Activated CD8-positive, alpha-beta T cell treated with anti-CD3 and anti-CD28 coated beads for 36 hours (primary cell): ENCODE data around the gene PKIG. TPM values are rescaled to one million over a fixed set of nuclear protein-coding genes. Genes with fewer than 3 reads are reported as not detected.

Source experiments
- ATAC-seq: fragments of 200-7000 bp; cut with Tn5 transposase; one replicate; pipeline ENCODE4 v1.10.0; 2021; ENCODE audit warnings: mild to moderate bottlenecking, moderate library complexity
- CTCF ChIA-PET: fragments of 350-600 bp; sonication (Branson Sonifier 250); formaldehyde crosslinking; loops from one replicate; lab custom pipeline; 2021; ENCODE audit warnings: antibody characterized with exemption; lab: Charles Lee
- POLR2A ChIA-PET: fragments of 350-600 bp; sonication (Branson Sonifier 250); formaldehyde crosslinking; loops from one replicate; lab custom pipeline; 2021; ENCODE audit warnings: antibody characterized with exemption; lab: Charles Lee
- DNase-seq: peaks from one replicate; pipeline ENCODE4 v3.0.0-alpha.2; 2020
- H3K27ac Mint-ChIP-seq: one replicate; pipeline ENCODE4 v1.8.0; 2021; ENCODE audit warnings: mild to moderate bottlenecking, mixed read lengths
- H3K27me3 Mint-ChIP-seq: one replicate; pipeline ENCODE4 v1.8.0; 2021; ENCODE audit warnings: mixed read lengths
- H3K36me3 Mint-ChIP-seq: one replicate; pipeline ENCODE4 v1.8.0; 2021; ENCODE audit warnings: low read depth, mixed read lengths
- H3K4me1 Mint-ChIP-seq: one replicate; pipeline ENCODE4 v1.8.0; 2021; ENCODE audit warnings: low read depth, mixed read lengths
- H3K4me3 Mint-ChIP-seq: one replicate; pipeline ENCODE4 v1.8.0; 2021; ENCODE audit warnings: mild to moderate bottlenecking, moderate library complexity, mixed read lengths
- H3K9me3 Mint-ChIP-seq: one replicate; pipeline ENCODE4 v1.8.0; 2021; ENCODE audit warnings: mixed read lengths
- intact Hi-C: fragments of 100-400 bp; cut with micrococcal nuclease; formaldehyde crosslinking; loops from one replicate; pipeline ENCODE4 v1.10.0; 2022
- total RNA-seq, 2 experiments: library from RNA; stranded (reverse); gene quantifications; one replicate each; pipeline ENCODE4 v1.2.3, GENCODE V29; 2021
- TF ChIP-seq, protein P1 (sequence below): fragments of 200-600 bp; IDR thresholded peaks from one replicate; pipeline ENCODE4 v1.8.0; 2022; ENCODE audit warnings: antibody characterized with exemption, mild to moderate bottlenecking

PKIG gene
- total RNA-seq, 2 experiments from 2014 or later: 4.8 TPM

DNA sequence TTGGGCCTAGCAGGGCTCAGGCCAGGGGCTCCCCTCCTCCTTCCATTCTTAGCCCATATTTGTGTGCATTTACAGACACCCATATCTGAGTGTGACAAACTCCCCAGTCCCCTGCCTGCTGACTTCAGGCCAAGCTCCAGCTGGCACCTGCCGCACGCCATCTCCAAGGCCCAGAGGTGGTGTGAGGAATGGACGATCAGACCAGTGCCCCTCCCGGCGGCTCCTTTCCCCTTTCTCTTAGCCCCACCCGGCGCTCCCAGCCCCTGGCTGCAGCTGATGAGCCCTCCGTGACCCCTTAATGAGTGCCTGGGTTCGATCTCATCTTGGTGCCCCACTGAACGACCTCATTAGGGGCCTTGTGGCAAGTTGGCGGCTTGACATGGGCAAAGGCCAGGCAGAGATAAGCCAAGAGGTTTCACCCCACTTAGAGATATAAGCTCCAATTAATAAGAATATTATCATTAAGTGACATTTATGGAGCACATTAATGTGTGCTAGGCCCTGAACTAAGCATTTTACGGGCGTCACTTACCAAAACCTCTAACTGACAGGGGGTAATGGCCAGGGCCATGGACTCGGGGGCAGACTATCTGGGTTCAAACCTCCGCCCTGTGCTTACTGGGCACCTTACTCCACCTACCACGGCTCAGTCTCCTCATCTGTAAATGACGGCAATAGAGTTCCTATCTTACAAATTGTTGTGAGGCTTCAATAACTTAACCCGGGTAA lies 51.7 kb downstream of the PKIG start:
- Mint-ChIP-seq H3K4me3 (no peak overlapping the region), H3K27me3 (no peaks in the 10 kb centered on the region), H3K9me3 (no peaks in the 10 kb centered on the region), H3K27ac (no peak overlapping the region), H3K4me1 (peaks cover 7% of the 10 kb centered on the region), H3K36me3 (peaks cover 11% of the 10 kb centered on the region)
- intact Hi-C loops: no loop called here
- TF ChIP-seq, protein P1, sequence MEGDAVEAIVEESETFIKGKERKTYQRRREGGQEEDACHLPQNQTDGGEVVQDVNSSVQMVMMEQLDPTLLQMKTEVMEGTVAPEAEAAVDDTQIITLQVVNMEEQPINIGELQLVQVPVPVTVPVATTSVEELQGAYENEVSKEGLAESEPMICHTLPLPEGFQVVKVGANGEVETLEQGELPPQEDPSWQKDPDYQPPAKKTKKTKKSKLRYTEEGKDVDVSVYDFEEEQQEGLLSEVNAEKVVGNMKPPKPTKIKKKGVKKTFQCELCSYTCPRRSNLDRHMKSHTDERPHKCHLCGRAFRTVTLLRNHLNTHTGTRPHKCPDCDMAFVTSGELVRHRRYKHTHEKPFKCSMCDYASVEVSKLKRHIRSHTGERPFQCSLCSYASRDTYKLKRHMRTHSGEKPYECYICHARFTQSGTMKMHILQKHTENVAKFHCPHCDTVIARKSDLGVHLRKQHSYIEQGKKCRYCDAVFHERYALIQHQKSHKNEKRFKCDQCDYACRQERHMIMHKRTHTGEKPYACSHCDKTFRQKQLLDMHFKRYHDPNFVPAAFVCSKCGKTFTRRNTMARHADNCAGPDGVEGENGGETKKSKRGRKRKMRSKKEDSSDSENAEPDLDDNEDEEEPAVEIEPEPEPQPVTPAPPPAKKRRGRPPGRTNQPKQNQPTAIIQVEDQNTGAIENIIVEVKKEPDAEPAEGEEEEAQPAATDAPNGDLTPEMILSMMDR: no peak
- CTCF ChIA-PET: interaction anchor here (1.1 to 2.8 kb wide), 2 partner anchors 49 to 52 kb away, joined by 3 to 12 read pairs; no protein-coding TSS in a partner anchor
- DNase-seq: no peak
- ATAC-seq: no peak
- POLR2A ChIA-PET: interaction anchor here (0.6 to 1.8 kb wide), 3 partner anchors 17 to 91 kb away, joined by 4 to 5 read pairs (median 4); no protein-coding TSS in a partner anchor

DNA sequence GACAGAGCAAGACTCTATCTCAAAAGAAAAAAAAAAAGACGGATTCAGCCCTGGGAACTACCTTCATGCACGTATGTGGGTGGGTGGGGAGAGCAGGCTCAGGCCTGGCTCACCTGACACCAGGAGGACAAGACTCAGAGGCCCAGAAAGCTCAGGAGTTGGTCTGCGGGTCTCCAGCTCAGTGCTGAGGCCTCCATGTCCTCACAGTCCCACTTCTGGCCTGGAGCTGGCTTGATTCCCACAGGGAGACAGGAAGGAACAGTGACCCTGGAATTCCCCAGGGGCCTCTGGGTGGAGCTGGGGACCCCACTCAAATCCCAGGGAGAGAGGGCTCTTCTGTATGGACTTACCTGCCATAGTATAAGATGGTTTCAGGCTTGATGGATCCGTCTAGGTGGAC lies 53.5 kb downstream of the PKIG start:
- Mint-ChIP-seq H3K4me3 (no peak overlapping the region), H3K9me3 (no peaks in the 10 kb centered on the region), H3K4me1 (peaks cover 13% of the 10 kb centered on the region), H3K36me3 (peaks cover 18% of the 10 kb centered on the region), H3K27me3 (no peaks in the 10 kb centered on the region), H3K27ac (no peak overlapping the region)
- intact Hi-C loops: no loop called here
- POLR2A ChIA-PET: interaction anchor here (0.6 to 1.2 kb wide), 4 partner anchors 12 to 388 kb away, joined by 3 to 4 read pairs (median 3); no protein-coding TSS in a partner anchor
- ATAC-seq: no peak
- DNase-seq: no peak
- TF ChIP-seq, protein P1: no peak
- CTCF ChIA-PET: interaction anchor here (1.0 to 2.8 kb wide), 2 partner anchors 9 to 47 kb away, joined by 4 to 12 read pairs; no protein-coding TSS in a partner anchor

DNA sequence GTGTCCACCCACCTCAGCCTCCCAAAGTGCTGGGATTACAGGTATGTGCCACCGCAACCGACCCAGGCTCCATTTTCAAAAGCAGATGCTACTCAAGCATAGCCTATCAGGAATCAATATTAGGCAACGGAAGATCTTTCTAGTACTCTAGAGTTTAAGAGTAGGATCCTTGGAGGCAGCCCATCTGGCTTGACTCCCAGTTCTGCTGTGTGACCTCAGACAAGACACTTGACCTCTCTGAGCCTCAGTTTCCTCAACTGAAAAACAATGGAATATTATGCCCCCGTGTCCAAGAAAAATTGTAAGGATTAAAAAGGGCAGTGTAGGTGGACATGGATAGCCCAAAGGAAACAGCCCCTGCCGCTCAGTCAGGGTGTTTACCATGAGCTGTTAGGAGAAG lies 54.7 kb downstream of the PKIG start:
- Mint-ChIP-seq H3K9me3 (no peaks in the 10 kb centered on the region), H3K27ac (no peak overlapping the region), H3K4me3 (no peak overlapping the region), H3K36me3 (peaks cover 21% of the 10 kb centered on the region), H3K4me1 (peaks cover 21% of the 10 kb centered on the region), H3K27me3 (no peaks in the 10 kb centered on the region)
- intact Hi-C loops: no loop called here
- TF ChIP-seq, protein P1: no peak
- ChIA-PET POLR2A (no interaction called here), CTCF (no interaction called here)
- ATAC-seq (no peak), DNase-seq (no peak)

DNA sequence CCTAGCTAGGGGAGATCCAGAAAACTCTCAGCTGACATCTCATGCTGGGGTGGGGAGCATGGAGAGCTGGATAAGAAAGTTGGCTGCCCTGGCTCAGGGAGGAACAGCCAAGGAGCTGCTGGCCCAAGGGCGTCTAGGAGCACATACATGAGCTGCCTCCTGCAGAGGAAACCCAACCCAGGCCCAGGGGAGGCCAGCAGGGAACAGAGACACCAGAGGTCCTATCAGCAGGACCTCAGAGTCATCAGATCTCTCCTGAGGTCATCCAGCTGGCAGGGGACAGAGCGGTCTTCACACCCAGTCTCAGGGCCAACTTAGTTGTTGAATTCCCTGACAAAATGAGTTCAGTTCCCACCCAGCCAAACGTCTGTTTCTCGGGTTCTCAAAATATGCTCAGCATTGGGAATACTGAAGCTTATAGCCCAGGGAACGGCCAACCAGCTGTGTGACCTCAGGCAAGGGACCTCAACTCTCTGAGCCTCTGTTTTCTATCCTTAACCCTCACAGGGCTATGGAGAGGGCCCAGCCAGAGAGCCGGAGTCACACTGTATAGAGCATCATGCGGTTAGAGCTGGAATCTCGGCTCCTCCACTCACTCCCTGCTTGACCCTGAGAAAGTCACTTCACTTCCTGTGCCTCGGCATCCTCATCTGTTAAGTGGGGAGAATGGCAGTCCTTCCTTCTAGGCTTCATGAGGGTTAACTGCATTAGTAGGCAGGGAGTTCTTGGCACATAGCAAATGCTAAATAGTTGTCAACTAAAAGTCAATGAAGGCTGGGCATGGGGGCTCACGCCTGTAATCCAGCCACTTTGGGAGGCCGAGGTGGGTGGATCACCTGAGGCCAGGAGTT lies 55.4 kb downstream of the PKIG start:
- DNase-seq: no peak
- intact Hi-C loops: no loop called here
- Mint-ChIP-seq H3K9me3 (no peaks in the 10 kb centered on the region), H3K27me3 (no peaks in the 10 kb centered on the region), H3K4me3 (no peak overlapping the region), H3K27ac (no peak overlapping the region), H3K4me1 (peaks cover 28% of the 10 kb centered on the region), H3K36me3 (peaks cover 21% of the 10 kb centered on the region)
- ATAC-seq: no peak
- POLR2A ChIA-PET: no interaction called here
- TF ChIP-seq, protein P1: no peak
- CTCF ChIA-PET: no interaction called here
